Osteoblast (primary cell): ENCODE data around the gene IL15RA. TPM values are rescaled to one million over a fixed set of nuclear protein-coding genes. Genes with fewer than 3 reads are reported as not detected.
"Not testable (repeated sequence)": the region's sequence is repeated elsewhere in the genome, so short reads cannot be mapped to it uniquely, and the experiment has no call there.

Source experiments
- DNase-seq: peaks from one replicate; pipeline ENCODE4 v3.0.0; 2011; ENCODE audit warnings: low spot score, mixed read lengths; ENCODE audit not compliant: insufficient read length; ENCODE audit errors: missing footprints
- H2AFZ ChIP-seq: 2 replicates; pipeline ENCODE4 v1.6.0; 2011; ENCODE audit warnings: mild to moderate bottlenecking, low read length
- H3K27ac ChIP-seq: 2 replicates; pipeline ENCODE4 v1.5.1; 2011; ENCODE audit warnings: mild to moderate bottlenecking, low read depth, low read length, moderate library complexity
- H3K27me3 ChIP-seq: 2 replicates; pipeline ENCODE4 v1.6.0; 2012; ENCODE audit warnings: mild to moderate bottlenecking, control low read depth, inconsistent platforms, low read length, moderate library complexity; ENCODE audit not compliant: insufficient read depth
- H3K36me3 ChIP-seq: 2 replicates; pipeline ENCODE4 v1.5.1; 2011; ENCODE audit warnings: mild to moderate bottlenecking, low read length, control low read depth, moderate library complexity; ENCODE audit not compliant: insufficient read depth
- H3K4me1 ChIP-seq: 2 replicates; pipeline ENCODE4 v1.5.1; 2011; ENCODE audit warnings: mild to moderate bottlenecking, low read length, control low read depth, moderate library complexity; ENCODE audit not compliant: insufficient read depth
- H3K4me2 ChIP-seq: 2 replicates; pipeline ENCODE4 v1.6.0; 2011; ENCODE audit warnings: mild to moderate bottlenecking, low read length; ENCODE audit not compliant: insufficient read depth
- H3K4me3 ChIP-seq: fragments of 200-600 bp; sonication (generic); 3 replicates; pipeline ENCODE4 v1.5.1; 2012; ENCODE audit warnings: mild to moderate bottlenecking, low read length, inconsistent platforms; ENCODE audit not compliant: insufficient read depth
- H3K79me2 ChIP-seq: 2 replicates; pipeline ENCODE4 v1.6.0; 2012; ENCODE audit warnings: mild to moderate bottlenecking, low read length, control low read depth, inconsistent platforms; ENCODE audit not compliant: insufficient read depth
- H3K9me3 ChIP-seq: 2 replicates; pipeline ENCODE4 v1.5.1; 2011; ENCODE audit warnings: low read depth, low read length, control low read depth
- H4K20me1 ChIP-seq: 2 replicates; pipeline ENCODE4 v1.6.0; 2012; ENCODE audit warnings: mild to moderate bottlenecking, low read length, control low read depth; ENCODE audit not compliant: insufficient read depth
- total RNA-seq: library from RNA; depleted of rRNA; stranded (reverse); fragments of >200 nt; gene quantifications from 2 replicates; pipeline ENCODE4 v1.2.3, GENCODE V29; 2012
- TF ChIP-seq, protein P1 (sequence below): IDR thresholded peaks from 2 replicates; pipeline ENCODE4 v1.5.1; 2011; ENCODE audit warnings: mild to moderate bottlenecking, low read depth, low read length, moderate library complexity; ENCODE audit errors: extremely low read depth

Gene IL15RA
- total RNA-seq, 1 donor = 1.1 TPM

DNA sequence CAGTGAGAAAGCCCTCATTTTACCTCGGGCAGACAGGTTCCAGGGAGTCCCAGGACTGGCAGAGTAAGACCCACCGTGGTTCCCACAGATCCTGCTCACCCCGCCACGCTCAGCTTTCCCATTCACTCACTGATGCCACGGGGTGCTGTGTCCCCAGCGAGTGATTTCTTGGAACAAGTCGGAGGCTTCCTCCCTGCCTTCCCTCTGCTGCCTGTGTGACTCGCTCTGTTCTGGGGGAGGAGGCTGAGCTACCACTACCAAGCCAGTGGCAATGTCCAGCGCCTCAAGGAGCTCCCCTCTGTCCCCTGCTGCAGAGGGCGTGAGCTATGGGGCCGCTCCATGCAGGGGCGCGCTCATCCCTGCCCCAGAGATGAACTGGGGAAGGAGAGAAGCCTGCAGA, 12.6 kb downstream of the IL15RA start:
- H4K20me1 ChIP-seq = no peaks in the 10 kb centered on the region
- no peak overlapping the region for H3K4me2 ChIP-seq
- no peaks in the 10 kb centered on the region for H3K36me3 ChIP-seq
- TF ChIP-seq, protein P1, sequence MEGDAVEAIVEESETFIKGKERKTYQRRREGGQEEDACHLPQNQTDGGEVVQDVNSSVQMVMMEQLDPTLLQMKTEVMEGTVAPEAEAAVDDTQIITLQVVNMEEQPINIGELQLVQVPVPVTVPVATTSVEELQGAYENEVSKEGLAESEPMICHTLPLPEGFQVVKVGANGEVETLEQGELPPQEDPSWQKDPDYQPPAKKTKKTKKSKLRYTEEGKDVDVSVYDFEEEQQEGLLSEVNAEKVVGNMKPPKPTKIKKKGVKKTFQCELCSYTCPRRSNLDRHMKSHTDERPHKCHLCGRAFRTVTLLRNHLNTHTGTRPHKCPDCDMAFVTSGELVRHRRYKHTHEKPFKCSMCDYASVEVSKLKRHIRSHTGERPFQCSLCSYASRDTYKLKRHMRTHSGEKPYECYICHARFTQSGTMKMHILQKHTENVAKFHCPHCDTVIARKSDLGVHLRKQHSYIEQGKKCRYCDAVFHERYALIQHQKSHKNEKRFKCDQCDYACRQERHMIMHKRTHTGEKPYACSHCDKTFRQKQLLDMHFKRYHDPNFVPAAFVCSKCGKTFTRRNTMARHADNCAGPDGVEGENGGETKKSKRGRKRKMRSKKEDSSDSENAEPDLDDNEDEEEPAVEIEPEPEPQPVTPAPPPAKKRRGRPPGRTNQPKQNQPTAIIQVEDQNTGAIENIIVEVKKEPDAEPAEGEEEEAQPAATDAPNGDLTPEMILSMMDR = no peak
- H3K79me2 ChIP-seq = no peaks in the 10 kb centered on the region
- no peaks in the 10 kb centered on the region for H3K4me1 ChIP-seq
- H3K9me3 ChIP-seq = no peaks in the 10 kb centered on the region
- H3K4me3 ChIP-seq = no peak overlapping the region
- H3K27me3 ChIP-seq = no peaks in the 10 kb centered on the region
- peak; percentile 77 for DNase-seq
- H2AFZ ChIP-seq = no peak overlapping the region
- no peak overlapping the region for H3K27ac ChIP-seq

DNA sequence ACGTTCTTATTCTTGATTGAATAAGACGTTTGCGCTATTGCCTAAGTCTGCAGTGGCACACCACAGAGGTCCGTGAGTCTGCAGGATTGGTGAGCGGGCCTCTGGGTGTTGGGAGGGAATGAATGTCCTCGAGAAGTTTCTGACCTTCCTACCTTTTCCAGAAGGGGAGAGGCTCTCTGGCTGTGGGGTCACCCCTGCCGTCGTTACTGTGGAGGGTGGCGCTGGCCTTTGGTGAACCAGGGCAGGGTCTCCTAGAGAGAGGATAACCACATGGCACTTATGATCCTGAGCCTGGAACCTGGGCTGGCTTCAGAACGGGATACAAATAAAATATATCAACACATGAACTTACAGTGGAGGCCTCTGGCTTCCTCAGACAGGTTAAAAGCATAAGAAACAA, 13.8 kb downstream of the IL15RA start:
- no peaks in the 10 kb centered on the region for H3K9me3 ChIP-seq
- H3K79me2 ChIP-seq = no peaks in the 10 kb centered on the region
- no peak for DNase-seq
- H4K20me1 ChIP-seq = no peaks in the 10 kb centered on the region
- TF ChIP-seq, protein P1 = no peak
- H3K36me3 ChIP-seq = no peaks in the 10 kb centered on the region
- H3K27ac ChIP-seq = no peak overlapping the region
- H3K27me3 ChIP-seq = no peaks in the 10 kb centered on the region
- no peak overlapping the region for H3K4me2 ChIP-seq
- no peak overlapping the region for H2AFZ ChIP-seq
- H3K4me3 ChIP-seq = no peak overlapping the region
- H3K4me1 ChIP-seq = no peaks in the 10 kb centered on the region

DNA sequence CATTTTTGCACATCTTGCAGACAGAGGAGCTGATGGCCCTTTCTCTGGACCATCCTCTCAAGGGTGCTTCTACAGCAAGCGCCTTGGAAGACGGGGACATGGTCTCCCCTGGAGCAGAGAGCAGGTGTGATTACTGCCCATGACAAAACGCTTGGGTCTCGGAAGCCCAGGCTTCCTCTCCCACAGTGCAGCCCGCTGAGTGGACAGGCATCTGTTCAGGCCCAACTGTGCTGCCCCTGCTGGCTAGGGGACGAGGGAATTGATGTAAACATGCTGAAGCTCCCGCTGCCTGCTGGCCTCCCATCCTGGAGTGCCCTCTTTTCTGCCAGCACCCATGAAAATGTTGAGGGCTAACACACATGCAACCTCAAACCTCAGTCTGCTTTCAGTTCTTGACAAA, 14.3 kb downstream of the IL15RA start:
- Histone ChIP-seq H3K36me3 (no peaks in the 10 kb centered on the region), H3K4me3 (no peak overlapping the region), H3K9me3 (no peaks in the 10 kb centered on the region), H3K27ac (no peak overlapping the region), H3K4me1 (no peaks in the 10 kb centered on the region), H3K4me2 (no peak overlapping the region), H3K27me3 (no peaks in the 10 kb centered on the region), H4K20me1 (no peaks in the 10 kb centered on the region), H3K79me2 (no peaks in the 10 kb centered on the region), H2AFZ (no peak overlapping the region)
- TF ChIP-seq, protein P1 = no peak
- DNase-seq = no peak

DNA sequence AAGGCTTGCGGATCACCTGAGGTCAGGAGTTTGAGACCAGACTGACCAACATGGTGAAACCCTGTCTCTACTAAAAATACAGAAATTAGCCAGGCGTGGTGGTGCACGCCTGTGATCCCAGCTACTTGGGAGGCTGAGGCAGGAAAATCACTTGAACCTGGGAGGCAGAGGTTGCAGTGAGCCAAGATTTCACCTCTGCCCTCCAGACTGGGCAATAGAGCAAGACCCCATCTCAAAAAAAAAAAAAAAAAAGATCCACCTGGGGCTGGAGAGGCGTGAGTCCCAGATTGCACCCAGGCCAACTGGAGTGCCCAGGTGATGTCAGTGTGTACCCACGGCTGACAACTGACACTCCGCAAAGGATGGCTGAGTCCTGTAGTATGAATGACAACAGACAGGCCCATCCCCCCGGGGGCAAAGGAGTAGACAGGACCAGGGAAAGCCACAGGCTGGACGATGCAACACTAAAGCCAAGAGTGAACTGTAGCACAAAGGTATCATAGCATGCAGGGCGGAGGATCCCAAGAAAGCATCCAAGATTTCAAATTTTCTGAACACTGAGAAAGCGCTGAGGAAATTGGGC, 14.9 kb downstream of the IL15RA start:
- not testable (repeated sequence) for DNase-seq, H3K4me1 ChIP-seq, H3K9me3 ChIP-seq

More for the DNA sequence above, 14.9 kb downstream of the IL15RA start:
- not testable (repeated sequence) for H3K79me2 ChIP-seq, H3K4me3 ChIP-seq, H3K27ac ChIP-seq, H2AFZ ChIP-seq, H4K20me1 ChIP-seq, H3K36me3 ChIP-seq, H3K27me3 ChIP-seq, H3K4me2 ChIP-seq
